ENCODE results near the gene KIAA1217.

KIAA1217 gene

DNA sequence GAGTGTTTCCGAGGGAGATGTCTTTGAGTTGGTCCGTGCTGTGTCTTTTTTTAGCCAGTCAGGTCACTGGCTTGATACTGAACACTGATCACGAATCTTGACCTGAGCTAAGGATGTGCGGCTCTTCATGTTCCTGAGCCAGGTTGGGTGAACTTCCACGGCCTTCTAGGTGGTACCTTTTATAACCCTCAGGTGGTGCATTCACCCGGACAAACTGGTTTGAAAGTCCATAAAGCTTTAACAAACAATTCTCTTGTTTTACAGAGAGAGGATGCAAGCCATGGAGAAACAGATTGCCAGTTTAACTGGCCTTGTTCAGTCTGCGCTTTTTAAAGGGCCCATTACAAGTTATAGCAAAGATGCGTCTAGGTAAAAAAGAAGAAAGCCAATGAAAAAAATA lies 285.3 kb downstream of the KIAA1217 start:
- TF ChIP-seq, protein P1, sequence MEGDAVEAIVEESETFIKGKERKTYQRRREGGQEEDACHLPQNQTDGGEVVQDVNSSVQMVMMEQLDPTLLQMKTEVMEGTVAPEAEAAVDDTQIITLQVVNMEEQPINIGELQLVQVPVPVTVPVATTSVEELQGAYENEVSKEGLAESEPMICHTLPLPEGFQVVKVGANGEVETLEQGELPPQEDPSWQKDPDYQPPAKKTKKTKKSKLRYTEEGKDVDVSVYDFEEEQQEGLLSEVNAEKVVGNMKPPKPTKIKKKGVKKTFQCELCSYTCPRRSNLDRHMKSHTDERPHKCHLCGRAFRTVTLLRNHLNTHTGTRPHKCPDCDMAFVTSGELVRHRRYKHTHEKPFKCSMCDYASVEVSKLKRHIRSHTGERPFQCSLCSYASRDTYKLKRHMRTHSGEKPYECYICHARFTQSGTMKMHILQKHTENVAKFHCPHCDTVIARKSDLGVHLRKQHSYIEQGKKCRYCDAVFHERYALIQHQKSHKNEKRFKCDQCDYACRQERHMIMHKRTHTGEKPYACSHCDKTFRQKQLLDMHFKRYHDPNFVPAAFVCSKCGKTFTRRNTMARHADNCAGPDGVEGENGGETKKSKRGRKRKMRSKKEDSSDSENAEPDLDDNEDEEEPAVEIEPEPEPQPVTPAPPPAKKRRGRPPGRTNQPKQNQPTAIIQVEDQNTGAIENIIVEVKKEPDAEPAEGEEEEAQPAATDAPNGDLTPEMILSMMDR (IDR thresholded peaks at IDR 0.05; ENCODE audit: borderline replicate concordance, insufficient read depth, low read depth, low read length): no peak
- H3K4me3 ChIP-seq (ENCODE audit: low read depth, low read length): no peak overlapping the region

DNA sequence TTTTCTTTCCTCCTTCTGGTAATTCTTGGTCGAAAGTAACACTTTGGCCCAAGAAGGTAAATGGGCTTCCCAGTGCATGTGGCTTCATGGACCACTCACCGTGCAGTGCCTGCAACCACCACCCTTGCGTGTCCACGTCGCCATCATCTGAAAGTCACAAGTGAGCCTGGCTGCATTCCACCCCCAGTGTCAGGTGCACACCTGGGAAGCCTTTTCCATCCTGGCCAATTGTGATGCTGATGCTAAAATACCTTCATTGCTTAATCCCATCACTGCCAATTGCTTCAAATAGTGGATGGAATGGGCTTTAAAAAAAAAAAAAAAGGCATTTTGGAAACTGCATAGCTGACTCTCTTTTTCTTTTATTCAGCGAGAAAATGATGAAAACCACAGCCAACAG lies 285.8 kb downstream of the KIAA1217 start:
- no peak overlapping the region for H3K4me3 ChIP-seq (ENCODE audit: low read depth, low read length)
- TF ChIP-seq, protein P1 (IDR thresholded peaks at IDR 0.05; ENCODE audit: borderline replicate concordance, insufficient read depth, low read depth, low read length): no peak

DNA sequence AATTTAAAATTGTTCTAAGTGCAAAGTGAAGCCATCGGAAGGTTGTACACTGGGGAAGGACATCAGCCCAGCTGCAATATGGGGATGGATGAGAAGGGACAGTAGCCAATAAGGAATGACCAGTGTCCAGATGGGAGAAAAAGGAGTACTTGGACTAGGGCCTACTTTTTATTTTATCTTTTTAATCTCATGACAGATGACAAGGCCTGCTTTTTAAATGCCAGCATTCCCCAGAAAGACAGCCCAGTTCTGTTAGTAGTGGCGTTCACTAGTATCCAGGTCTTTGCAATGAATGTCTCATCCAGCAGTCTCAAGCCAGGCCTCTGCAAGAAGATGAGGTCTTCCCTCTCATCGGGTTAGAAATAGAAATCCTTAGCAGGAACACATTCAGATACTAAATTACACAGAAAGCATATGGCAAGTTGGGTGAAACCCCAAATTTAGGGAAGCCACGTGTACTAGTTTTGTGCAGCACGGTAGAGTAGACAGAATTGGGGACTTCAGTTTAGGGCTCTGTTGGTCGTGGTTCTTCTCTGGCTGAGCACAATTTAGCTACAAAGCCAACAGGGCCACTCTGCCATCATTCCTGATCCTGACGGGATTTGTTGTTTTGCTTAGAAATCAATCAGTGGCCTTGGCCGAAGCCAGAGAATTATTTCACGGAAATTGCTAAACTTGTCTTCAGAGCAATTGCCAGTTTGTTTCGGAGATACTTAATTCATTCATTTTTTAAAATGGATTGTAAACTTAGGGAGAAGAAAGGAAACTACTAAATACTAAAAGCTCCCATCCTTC lies 286.9 kb downstream of the KIAA1217 start:
- H3K4me3 ChIP-seq (ENCODE audit: low read depth, low read length): no peak overlapping the region
- TF ChIP-seq, protein P1 (IDR thresholded peaks at IDR 0.05; ENCODE audit: borderline replicate concordance, insufficient read depth, low read depth, low read length): no peak

DNA sequence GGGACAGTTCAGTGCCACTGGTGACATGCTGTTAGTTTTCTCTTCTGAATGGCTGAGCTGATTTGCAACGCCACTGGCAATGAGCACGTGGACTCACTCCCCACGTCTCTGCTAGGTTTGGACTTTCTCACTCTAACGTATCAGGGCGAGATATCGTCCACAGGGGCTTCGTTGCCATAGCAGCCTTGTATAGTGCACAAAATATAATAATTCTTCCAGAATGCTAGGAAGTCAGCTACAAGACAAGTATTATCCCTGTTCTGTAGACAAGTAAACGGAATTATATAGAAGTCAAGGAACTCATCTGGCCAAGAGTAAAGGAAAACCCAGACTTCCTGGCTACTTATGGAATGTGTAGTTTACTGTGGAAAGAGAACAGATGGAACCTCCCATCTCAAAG lies 288.0 kb downstream of the KIAA1217 start:
- H3K4me3 ChIP-seq (ENCODE audit: low read depth, low read length): no peak overlapping the region
- TF ChIP-seq, protein P1 (IDR thresholded peaks at IDR 0.05; ENCODE audit: borderline replicate concordance, insufficient read depth, low read depth, low read length): no peak

DNA sequence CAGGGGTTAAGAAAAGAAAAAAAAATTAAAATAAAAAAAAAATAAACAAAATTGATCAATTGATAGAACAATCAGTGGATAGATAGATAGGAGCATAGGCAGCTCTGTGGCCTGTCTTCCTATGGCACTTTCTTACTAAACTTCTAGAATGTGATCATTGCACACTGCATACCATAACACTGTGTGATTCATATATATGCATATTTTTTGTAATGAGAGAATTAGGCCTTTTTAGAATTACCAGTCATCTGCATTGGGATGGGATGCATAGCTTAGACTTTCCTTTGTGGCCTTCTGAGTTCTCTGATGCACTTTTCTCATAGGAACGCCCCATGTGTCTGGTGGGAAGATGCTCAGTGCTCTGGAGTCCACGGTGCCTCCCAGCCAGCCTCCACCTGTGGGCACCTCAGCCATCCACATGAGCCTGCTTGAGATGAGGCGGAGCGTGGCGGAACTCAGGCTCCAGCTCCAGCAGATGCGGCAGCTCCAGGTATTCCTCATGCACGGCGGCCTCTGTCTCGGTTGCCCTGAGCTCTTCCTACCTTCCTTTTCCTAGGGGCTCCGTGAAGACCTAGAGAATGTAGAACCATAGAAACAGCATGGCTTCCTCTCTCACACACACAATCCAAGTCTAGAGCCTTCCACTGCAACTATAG lies 292.2 kb downstream of the KIAA1217 start:
- TF ChIP-seq, protein P1 (IDR thresholded peaks at IDR 0.05; ENCODE audit: borderline replicate concordance, insufficient read depth, low read depth, low read length): no peak
- no peak overlapping the region for H3K4me3 ChIP-seq (ENCODE audit: low read depth, low read length)

DNA sequence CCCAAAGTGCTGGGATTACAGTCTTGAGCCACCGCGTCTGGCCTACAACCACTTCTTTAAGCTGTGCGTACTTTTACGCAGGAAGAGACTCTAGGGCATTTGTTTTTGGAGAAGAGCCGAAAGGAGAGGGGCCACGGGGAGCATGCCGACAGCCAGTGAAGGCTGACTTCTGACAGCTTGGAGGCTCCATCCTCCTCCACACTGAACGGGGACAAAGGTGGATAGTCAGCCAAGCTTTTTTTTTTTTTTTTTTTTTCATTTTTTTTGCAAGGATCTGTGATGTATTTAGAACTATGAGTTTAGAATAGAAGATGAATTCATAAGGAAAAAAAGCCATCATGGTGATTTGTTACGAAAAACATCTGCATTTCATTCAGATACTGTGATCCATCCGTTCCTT lies 293.1 kb downstream of the KIAA1217 start:
- TF ChIP-seq, protein P1 (IDR thresholded peaks at IDR 0.05; ENCODE audit: borderline replicate concordance, insufficient read depth, low read depth, low read length): no peak
- H3K4me3 ChIP-seq (ENCODE audit: low read depth, low read length): no peak overlapping the region

Measured in GM12875 (cell line).